Spinal cord (tissue), 10 donors: ENCODE data around the gene PUSL1. TPM values are rescaled to one million over a fixed set of nuclear protein-coding genes. Genes with fewer than 3 reads are reported as not detected.

ENCODE experiments used
- DNase-seq, 6 donors: peaks; one replicate each; pipeline versions ENCODE4 v3.0.0 to v3.0.0-alpha.2; 2013 to 2015; ENCODE audit warnings: low spot score in 6 of 6, low read depth in 4 of 6
- H3K27ac ChIP-seq: one replicate; pipeline ENCODE4 v1.5.1; 2013; ENCODE audit warnings: low read depth, low read length, control low read depth
- H3K27me3 ChIP-seq: one replicate; pipeline ENCODE4 v1.6.1; 2013; ENCODE audit warnings: low read length; ENCODE audit not compliant: control insufficient read depth, insufficient read depth
- H3K36me3 ChIP-seq: one replicate; pipeline ENCODE4 v1.6.1; 2013; ENCODE audit warnings: low read length; ENCODE audit not compliant: control insufficient read depth, insufficient read depth
- H3K4me1 ChIP-seq: one replicate; pipeline ENCODE4 v1.6.1; 2013; ENCODE audit warnings: low read length; ENCODE audit not compliant: control insufficient read depth, insufficient read depth
- H3K4me3 ChIP-seq: one replicate; pipeline ENCODE4 v1.5.1; 2013; ENCODE audit warnings: low read depth, low read length, control low read depth
- H3K9me3 ChIP-seq: one replicate; pipeline ENCODE4 v1.6.1; 2013; ENCODE audit warnings: low read length; ENCODE audit not compliant: control insufficient read depth, insufficient read depth
- WGBS: methylation state at CpG from one replicate; pipeline ENCODE4 v1.1.5; 2013; ENCODE audit warnings: missing lambda C conversion rate; ENCODE audit not compliant: insufficient coverage; 5-methylcytosine and 5-hydroxymethylcytosine counted together
- polyA plus RNA-seq, 2 donors: library from polyadenylated mRNA; unstranded; fragments of 120-200 nt; gene quantifications; one replicate each; pipeline ENCODE4 v1.2.1, GENCODE V29; 2013; ENCODE audit not compliant: insufficient read length in 2 of 2
- total RNA-seq, 2 donors: library from RNA; depleted of rRNA in 1 of 2; stranded (reverse); fragments of 120-200 nt in 1 of 2; fragments of >200 nt in 1 of 2; gene quantifications; one replicate each; pipeline versions ENCODE4 v1.2.3 to v1.2.4, GENCODE V29; 2013 to 2014
- donor health status: healthy.

The PUSL1 gene
- total and polyA plus RNA-seq, 4 donors: 6.2 to 17.7 (median 15.1) TPM

- Histone ChIP-seq H3K27ac (no peak overlapping the region), H3K9me3 (no peaks in the 10 kb centered on the region), H3K4me3 (no peak overlapping the region), H3K27me3 (no peaks in the 10 kb centered on the region), H3K4me1 (peaks cover 83% of the 10 kb centered on the region), H3K36me3 (peaks cover 79% of the 10 kb centered on the region)
- WGBS: 78% methylated on average over 25 of the region's 31 CpGs
- no peak for DNase-seq
Observed at GRCh38 chr1:1302951-1303509, 5.4 kb upstream of the PUSL1 start.

- no peak overlapping the region for H3K27ac ChIP-seq
Observed at GRCh38 chr1:1303736-1304135, 4.7 kb upstream of the PUSL1 start.

DNA sequence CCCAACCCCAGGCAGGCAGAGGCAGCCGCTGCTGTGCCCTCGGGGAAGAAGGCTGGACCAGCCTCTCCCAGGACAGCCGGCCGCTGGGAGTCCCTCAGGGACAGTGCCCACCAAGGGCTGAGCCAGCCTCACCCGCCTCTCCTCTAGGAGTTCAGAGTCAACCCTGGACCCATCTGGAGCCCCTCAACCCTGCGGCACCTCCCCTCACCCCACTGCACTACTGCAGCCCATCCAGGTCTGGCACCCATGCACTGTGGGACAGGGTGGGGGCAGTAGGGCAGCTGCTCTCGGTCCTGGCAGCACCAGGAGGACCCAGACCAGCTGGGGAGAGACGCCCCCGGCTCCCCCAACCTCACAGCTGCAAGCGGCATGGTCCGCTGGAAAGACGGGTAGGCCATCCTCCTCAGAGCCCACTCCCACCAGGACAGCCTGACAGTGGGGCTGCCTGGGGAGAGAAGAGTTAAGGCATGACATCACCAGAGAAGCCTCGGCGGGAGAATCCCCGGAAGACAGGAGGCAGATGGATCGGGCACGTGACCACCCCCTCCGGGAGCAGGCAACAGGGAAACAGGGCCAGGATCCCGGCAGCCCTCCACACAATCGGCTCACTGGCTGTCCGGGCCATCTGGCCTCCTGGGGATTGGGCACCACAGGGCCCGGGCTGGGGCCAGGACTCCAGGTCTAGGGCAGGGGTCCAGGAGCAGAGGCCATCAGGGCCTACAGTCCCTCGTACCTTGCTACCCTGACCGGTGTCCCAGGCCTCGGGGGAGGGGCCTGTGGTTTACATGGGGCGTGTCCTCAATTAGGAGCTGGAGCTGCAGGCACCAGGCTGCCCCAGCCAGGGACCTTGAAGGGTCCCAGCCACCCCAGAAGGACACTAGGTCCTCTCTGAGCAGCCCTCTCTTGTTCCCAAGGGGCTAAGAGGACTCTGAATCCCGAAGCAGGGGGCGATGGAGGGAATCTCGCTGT lies 3.8 kb upstream of the PUSL1 start:
- peaks cover 70% of the 10 kb centered on the region for H3K36me3 ChIP-seq
- H3K4me3 ChIP-seq: peak overlapping the region; percentile 72
- no peaks in the 10 kb centered on the region for H3K9me3 ChIP-seq
- H3K4me1 ChIP-seq: peaks cover 74% of the 10 kb centered on the region
- peak overlapping the region; percentile 91 for H3K27ac ChIP-seq
- H3K27me3 ChIP-seq: no peaks in the 10 kb centered on the region
- peak in 5 of 6 donors; percentile 72 to 96 (median 80) for DNase-seq
- 7% methylated on average over 24 of the region's 29 CpGs for WGBS

More at GRCh38 chr1:1303736-1304135, 4.7 kb upstream of the PUSL1 start:
- H3K4me3 ChIP-seq: no peak overlapping the region
- H3K4me1 ChIP-seq: peaks cover 76% of the 10 kb centered on the region
- no peak for DNase-seq
- H3K9me3 ChIP-seq: no peaks in the 10 kb centered on the region
- peaks cover 73% of the 10 kb centered on the region for H3K36me3 ChIP-seq
- no peaks in the 10 kb centered on the region for H3K27me3 ChIP-seq
- WGBS: 66% methylated on average over 11 of the region's 13 CpGs

GRCh38 chr1:1305300-1306069 lies 2.9 kb upstream of the PUSL1 start:
- peaks cover 73% of the 10 kb centered on the region for H3K4me1 ChIP-seq
- peak in 1 of 6 donors; percentile 64 for DNase-seq

DNA sequence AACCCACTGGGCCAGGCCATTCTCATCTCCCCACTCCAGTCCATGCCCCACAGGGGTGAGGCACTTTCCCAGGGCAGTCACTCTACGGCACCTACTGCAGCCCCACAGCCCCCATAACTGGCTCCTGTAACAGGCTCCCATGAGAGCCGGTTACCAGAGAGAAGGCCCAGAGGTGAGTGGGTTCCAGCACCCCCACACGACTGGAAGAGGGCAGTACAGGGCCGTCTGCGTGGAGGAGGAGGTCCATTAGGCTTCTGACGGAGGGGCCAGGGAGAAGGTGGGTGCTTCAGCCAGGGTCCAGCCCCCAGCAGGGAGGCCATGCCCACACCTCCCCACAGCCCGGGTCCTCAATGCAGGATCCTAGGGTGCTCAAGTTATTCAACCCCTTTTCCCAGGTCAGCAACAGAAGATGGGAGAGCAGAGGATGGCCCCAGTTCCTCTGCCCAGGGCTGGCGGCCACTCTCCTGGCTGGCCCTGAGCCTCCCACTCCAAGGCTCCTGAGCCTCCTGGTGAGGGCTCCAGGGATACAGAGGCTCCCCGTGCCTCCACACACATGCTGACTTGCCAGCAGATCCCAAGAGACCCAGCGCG lies 2.2 kb upstream of the PUSL1 start:
- WGBS: 28% methylated on average over 6 of the region's 11 CpGs
- Histone ChIP-seq H3K4me1 (peaks cover 71% of the 10 kb centered on the region), H3K4me3 (peak overlapping the region; percentile 72)

More at GRCh38 chr1:1305300-1306069, 2.9 kb upstream of the PUSL1 start:
- peak overlapping the region; percentile 72 for H3K4me3 ChIP-seq
- peak overlapping the region; percentile 91 for H3K27ac ChIP-seq
- H3K9me3 ChIP-seq: no peaks in the 10 kb centered on the region
- peaks cover 70% of the 10 kb centered on the region for H3K36me3 ChIP-seq
- no peaks in the 10 kb centered on the region for H3K27me3 ChIP-seq
- 33% methylated on average over 25 of the region's 25 CpGs for WGBS

GRCh38 chr1:1306661-1307260 lies 1.6 kb upstream of the PUSL1 start:
- peaks cover 70% of the 10 kb centered on the region for H3K36me3 ChIP-seq
- peak overlapping the region; percentile 91 for H3K27ac ChIP-seq
- H3K9me3 ChIP-seq: no peaks in the 10 kb centered on the region
- H3K27me3 ChIP-seq: no peaks in the 10 kb centered on the region
- DNase-seq: peak in 2 of 6 donors; percentile 28 to 37
- 21% methylated on average over 27 of the region's 27 CpGs for WGBS
- peak overlapping the region; percentile 72 for H3K4me3 ChIP-seq
- H3K4me1 ChIP-seq: peaks cover 69% of the 10 kb centered on the region

More for the DNA sequence above, 2.2 kb upstream of the PUSL1 start:
- no peaks in the 10 kb centered on the region for H3K9me3 ChIP-seq
- peaks cover 70% of the 10 kb centered on the region for H3K36me3 ChIP-seq
- H3K27ac ChIP-seq: peak overlapping the region; percentile 91
- H3K27me3 ChIP-seq: no peaks in the 10 kb centered on the region
- peak in 1 of 6 donors; percentile 29 for DNase-seq

DNA sequence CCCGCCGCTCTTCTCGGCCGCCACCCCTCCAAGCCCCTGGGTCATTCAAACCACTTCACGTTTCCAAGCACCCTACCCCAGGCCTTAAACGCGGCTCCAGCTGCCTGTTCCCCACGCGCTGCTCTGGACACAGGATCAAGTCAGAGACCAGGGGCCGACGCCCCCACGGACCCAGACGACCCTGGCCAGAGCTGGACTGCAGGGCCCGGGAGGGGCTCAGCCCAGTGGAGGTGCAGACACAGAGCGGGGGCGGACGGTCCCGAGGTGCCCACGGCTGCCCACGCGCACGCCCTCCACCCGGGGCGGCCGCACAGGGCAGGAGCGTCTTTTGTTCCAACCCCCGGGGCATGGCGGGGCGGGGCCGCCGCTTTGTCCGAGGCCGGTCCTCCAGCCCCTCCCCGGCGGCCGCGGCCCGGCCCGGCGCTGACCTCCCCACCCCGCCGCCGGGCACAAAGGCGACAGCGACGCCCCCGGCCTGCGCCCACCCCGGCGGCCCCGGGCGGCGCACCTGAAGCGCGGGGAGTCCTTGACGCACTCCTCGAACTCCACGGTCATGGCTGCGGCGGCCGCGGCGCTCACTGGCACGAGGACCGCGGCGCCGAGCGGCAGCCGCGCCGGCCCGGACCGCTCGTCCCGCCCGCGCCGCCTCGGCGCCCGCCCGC lies 1.0 kb upstream of the PUSL1 start:
- H3K4me3 ChIP-seq: peak overlapping the region; percentile 72
- peaks cover 70% of the 10 kb centered on the region for H3K36me3 ChIP-seq
- H3K4me1 ChIP-seq: peaks cover 63% of the 10 kb centered on the region
- no peak for DNase-seq
- no peaks in the 10 kb centered on the region for H3K27me3 ChIP-seq
- no peaks in the 10 kb centered on the region for H3K9me3 ChIP-seq
- WGBS: under 1% methylated on average over 83 of the region's 83 CpGs
- H3K27ac ChIP-seq: peak overlapping the region; percentile 67

DNA sequence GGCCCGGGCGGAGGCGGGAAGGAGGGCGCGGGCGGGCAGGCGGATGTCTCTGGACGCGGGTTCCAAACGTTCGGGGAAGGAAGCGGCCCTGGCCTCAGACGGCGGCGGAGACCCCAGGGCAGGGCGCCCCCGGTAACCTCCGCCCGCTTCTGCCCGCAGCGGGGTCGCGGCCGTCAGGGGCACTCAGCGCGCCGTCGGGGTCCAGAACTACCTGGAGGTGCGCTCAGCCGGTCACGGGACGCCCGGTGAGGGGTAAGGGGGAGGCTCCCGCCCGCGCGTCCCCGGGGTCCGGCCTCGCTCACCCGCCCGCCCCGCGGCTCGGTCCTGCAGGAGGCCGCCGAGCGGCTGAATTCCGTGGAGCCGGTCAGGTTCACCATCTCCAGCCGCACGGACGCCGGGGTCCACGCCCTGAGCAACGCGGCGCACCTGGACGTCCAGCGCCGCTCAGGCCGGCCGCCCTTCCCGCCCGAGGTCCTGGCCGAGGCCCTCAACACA lies 406 bp downstream of the PUSL1 start:
- Histone ChIP-seq H3K36me3 (peaks cover 70% of the 10 kb centered on the region), H3K27ac (peak overlapping the region; percentile 57), H3K9me3 (no peaks in the 10 kb centered on the region), H3K4me3 (peak overlapping the region; percentile 50), H3K27me3 (no peaks in the 10 kb centered on the region), H3K4me1 (peaks cover 50% of the 10 kb centered on the region)
- 0% methylated on average over 66 of the region's 66 CpGs for WGBS
- peak in 1 of 6 donors; percentile 29 for DNase-seq
